ENCODE results near the gene PON3.
"Not testable (repeated sequence)": the region's sequence is repeated elsewhere in the genome, so short reads cannot be mapped to it uniquely, and the experiment has no call there.

PON3 gene

GRCh38 chr7:95411036-95411435, 14.9 kb upstream of the PON3 start:
- no peak for DNase-seq

- no peak for DNase-seq
These were observed 11.6 kb upstream of the PON3 start for GRCh38 chr7:95407751-95408150.

- no peak for DNase-seq
These were observed 9.6 kb upstream of the PON3 start for GRCh38 chr7:95405800-95406199.

- no peak for DNase-seq
These were observed 9.0 kb upstream of the PON3 start for GRCh38 chr7:95405208-95405607.

GRCh38 chr7:95404316-95404865, 8.2 kb upstream of the PON3 start:
- DNase-seq = peak; percentile 27 to 59

GRCh38 chr7:95398155-95398940, 2.2 kb upstream of the PON3 start:
- DNase-seq = no peak

- no peak for DNase-seq
These were observed 1.2 kb upstream of the PON3 start for GRCh38 chr7:95397381-95397780.

GRCh38 chr7:95395755-95396135, 430 bp downstream of the PON3 start:
- no peak for DNase-seq

- no peak for DNase-seq
These were observed 1.8 kb downstream of the PON3 start for GRCh38 chr7:95394370-95394769.

- DNase-seq = no peak
These were observed 4.4 kb downstream of the PON3 start for GRCh38 chr7:95391761-95392160.

GRCh38 chr7:95389516-95389915, 6.7 kb downstream of the PON3 start:
- DNase-seq = no peak

- not testable (repeated sequence) for DNase-seq
These were observed 16.7 kb downstream of the PON3 start for GRCh38 chr7:95379457-95379856.

- no peak for DNase-seq
These were observed 19.4 kb downstream of the PON3 start for GRCh38 chr7:95376632-95377400.

- no peak for DNase-seq
These were observed 20.5 kb downstream of the PON3 start for GRCh38 chr7:95375591-95376257.

GRCh38 chr7:95373323-95373722, 22.9 kb downstream of the PON3 start:
- no peak for DNase-seq

GRCh38 chr7:95368235-95368634, 27.9 kb downstream of the PON3 start:
- no peak for DNase-seq

- no peak for DNase-seq
These were observed 28.6 kb downstream of the PON3 start for GRCh38 chr7:95367606-95368005.

GRCh38 chr7:95365151-95365550, 31.0 kb downstream of the PON3 start:
- no peak for DNase-seq

- DNase-seq = no peak
These were observed 38.6 kb downstream of the PON3 start for GRCh38 chr7:95357623-95358022.

- no peak for DNase-seq
These were observed 53.4 kb downstream of the PON3 start for GRCh38 chr7:95342642-95343307.

- DNase-seq = no peak
These were observed 54.1 kb downstream of the PON3 start for GRCh38 chr7:95342029-95342428.

- DNase-seq = no peak
These were observed 55.7 kb downstream of the PON3 start for GRCh38 chr7:95340491-95340890.

- no peak for DNase-seq
These were observed 57.3 kb downstream of the PON3 start for GRCh38 chr7:95338832-95339231.

All from NCI-H446 (cell line).